GM11168 (cell line): ENCODE results near the gene SP110.
"Not testable (repeated sequence)": the region's sequence is repeated elsewhere in the genome, so short reads cannot be mapped to it uniquely, and the experiment has no call there.

ENCODE experiments used
- in situ Hi-C: fragments of 300-500 bp; cut with MboI; formaldehyde crosslinking; loops from one replicate; pipeline ENCODE4 v1.12.0; 2022; ENCODE audit warnings: low sequenced_read_pairs; ENCODE audit not compliant: unreplicated experiment

The SP110 gene

DNA sequence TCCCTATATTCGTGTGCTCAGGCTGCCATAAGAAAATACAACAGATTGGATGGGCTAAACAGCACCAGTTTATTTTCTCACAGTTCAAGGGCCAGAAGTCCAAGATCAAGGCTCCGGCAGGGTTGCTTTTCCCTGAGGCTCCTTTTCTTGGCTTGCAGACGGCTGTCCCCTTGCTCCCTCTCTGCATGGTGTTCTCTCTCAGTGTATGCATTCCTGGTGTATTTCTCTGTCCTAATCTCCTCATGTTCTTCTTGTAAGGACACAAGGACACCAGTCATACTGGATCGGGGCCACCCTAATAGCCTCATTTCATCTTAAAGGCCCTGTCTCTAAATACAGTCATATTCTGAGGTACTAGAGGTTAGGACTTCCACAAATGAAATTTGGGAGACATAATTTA is 88.4 kb downstream of the SP110 start:
- in situ Hi-C loops = no loop called here

DNA sequence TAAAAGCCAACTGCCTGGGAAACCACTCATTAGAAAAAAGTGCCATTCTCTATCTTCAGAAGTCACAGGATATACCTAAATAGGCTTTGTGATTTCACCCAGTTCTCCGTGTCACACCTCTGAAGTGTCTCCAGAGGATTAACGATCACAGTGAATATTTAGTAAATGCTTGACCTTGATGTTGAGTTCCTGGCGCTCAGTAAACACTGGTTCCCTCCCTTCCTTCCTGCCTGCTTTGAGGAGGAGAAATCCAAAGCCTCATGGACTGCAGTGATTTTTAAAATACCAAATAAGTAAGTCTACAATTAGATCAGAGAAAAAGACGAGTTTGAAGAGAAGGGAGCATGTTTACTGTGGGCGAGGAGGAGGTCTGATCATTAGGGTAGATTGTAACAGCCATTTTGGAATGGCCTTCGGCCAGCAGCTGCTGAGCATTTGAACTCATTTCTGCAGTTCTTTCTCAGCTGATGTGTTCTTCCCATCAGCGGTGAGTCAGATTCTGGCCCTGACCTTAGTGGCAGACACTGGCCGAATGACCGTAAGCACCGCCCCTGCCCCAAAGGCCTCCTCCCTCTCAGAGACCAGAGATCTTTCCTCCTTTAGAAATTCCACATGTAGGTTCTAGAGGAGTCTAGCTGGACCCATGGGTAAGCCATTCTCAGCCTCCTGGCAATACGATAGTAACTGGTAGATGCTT is 89.0 kb downstream of the SP110 start:
- in situ Hi-C loops = no loop called here

DNA sequence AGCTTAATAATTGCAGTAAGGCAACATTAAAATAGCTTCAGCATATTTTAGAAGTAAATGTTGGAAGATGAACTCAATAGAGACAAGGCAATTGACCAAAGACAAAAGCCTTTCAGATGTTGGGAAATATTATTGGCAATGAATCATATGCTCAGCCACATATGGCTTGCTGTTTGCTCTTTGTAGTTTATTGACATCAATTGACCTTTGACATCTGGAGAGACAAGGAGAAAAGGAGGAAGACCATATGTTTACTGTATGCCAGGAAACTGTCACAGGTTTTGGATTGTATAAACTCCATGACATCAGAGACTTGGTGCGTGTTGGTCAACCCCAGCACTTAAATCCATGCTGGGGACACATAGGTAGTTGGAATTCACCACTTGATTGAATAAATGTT is 90.4 kb downstream of the SP110 start:
- in situ Hi-C loops = no loop called here

DNA sequence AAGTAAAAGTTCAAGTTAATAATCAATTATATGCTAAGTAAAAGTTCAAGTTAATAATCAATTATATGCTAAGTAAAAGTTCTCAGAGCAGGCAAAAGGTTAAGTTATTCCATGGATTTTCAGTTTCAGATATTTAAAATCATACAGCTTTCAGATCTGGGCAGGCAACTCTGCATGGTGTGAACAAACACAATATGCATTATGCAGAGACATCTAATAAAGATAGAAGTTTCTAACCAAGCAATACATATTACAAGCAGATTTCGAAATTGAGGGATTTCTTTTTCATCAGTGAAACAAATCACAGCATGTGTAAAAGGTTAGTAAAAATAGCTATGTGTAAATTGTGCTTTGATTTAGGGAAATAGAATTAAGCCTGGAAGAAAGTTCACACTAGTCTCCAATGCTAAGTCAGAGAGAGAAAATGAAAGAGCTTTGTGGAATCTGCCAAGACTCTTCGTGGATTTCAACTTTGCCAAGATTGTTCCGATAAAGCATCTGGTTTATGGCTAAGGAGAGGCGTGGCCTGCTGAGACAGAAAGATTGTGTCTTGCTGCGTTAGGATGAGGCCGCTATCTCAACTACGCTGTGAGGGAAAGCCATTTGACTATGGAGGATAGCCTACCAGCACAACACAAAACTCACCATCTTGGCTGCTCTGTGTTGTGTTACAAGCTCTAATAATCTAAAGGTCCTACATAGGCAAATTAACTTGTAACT is 91.0 kb downstream of the SP110 start:
- in situ Hi-C loops = no loop called here

DNA sequence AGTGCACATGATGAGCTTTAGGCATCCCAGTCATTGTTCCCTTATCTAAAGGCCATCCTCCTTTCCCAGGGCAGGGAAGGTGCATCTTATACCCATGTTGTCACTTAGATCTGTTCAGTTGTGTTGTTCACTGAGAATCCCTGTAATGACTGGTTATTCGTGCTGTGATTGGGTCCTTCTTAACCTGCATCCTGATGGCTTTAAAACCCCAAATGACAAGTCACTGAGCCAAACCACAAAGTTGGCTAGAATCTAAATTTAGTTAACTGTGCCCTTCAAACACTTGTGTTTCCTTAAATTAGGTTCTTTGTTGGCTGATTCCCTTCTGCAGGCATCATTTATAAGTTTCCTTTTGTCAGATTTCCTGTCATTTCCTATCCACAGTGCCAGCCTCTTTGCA is 92.6 kb downstream of the SP110 start:
- in situ Hi-C loops = no loop called here

DNA sequence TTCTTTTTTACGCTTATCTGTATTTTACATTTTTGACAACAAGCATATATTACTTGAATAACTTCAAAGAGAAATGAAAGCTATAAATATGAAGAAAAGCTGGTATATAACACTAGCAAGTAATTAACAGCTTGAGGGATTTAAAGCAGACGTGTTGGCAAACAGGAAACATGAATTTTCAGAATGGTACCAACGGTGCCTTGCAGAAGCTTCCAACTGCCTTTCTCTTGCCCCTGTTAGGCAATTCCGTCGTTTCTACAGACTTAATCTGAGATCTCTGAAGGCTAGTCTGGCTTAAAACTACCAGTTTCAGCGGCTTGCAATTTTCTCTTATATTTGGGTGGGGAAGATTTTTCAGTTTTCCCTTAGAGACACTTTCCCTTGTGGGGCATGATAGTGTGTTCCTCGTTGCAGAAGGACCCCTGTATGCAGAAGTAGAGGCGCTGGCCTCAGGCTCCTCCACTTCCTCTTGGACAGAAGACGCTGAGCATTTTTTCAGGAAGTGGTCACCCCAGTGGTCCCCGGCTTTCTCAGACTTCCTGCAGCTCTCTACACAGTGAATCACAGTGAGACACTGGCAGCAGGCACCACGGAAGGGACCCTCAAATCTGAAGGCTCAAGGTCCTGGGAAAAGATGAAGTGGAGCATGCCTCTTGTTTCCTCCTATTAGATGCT is 94.9 kb downstream of the SP110 start:
- in situ Hi-C loops = no loop called here

DNA sequence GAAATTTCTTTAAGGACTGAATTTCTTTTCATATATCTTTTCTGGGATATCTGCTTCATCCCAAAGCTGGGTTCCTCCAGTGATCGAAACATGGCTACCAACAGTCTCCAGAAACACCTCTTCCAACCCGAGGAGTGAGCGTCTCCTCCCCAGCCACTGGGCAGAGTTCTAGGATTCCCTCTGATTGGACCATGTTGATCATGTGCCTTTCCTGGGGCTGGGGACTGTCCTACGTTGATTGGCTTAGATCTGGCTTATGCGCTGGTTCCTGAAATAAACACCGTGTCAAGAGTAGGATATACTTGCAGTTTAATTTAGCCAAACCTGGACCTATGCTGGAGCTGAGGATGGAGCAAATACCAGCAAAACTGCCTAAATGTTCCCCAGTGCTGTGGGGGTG is 95.5 kb downstream of the SP110 start:
- in situ Hi-C loops = no loop called here

DNA sequence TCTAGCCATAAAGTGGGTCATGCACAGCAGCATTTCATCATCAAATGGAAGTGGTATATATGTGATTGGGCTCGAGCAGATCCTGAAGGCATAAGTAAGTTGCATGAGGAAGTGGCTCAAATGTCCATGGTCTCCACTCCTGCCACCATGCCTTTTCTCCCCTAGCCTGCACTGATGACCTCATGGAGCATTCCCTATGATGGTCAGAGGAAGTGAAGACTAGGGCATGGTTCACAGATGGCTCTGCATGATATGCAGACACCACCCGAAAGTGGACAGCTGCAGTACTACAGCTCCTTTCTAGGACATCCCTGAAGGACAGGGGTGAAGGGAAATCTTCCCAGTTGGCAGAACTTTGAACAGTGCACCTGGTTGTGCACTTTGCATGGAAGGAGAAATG is 99.4 kb downstream of the SP110 start:
- in situ Hi-C loops = not testable (repeated sequence)

DNA sequence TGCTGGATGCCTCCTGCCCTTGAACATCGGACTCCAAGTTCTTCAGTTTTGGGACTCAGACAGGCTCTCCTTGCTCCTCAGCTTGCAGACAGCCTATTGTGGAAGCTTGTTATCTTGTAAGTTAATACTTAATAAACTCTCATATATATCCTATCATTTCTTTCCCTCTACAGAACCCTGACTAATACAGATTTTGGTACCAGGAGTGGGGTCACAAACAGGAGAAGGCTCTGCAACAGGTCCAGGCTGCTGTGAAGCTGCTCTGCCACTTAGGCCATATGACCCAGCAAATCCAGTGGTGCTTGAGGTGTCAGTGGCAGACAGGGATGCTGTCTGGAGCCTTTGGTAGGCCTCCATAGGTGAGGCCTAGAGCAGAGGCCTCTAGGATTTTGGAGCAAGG is 100.0 kb downstream of the SP110 start:
- in situ Hi-C loops = not testable (repeated sequence)
